ENCODE measurements around the gene SLC10A7. TPM values are rescaled to one million over a fixed set of nuclear protein-coding genes. Genes with fewer than 3 reads are reported as not detected.
A peak's percentile ranks its signal among the peaks of the same experiment; 100 is the strongest.

The SLC10A7 gene
- total and polyA plus RNA-seq, 2 donors from 2014 or later, result 1.9 to 15.1 TPM

- FAIRE-seq, result no peak
- intact Hi-C loops (cut with DNase I), result no loop called here
Observed at GRCh38 chr4:146329050-146329716, 192.6 kb downstream of the SLC10A7 start.

GRCh38 chr4:146327859-146328650 lies 193.7 kb downstream of the SLC10A7 start:
- no peak for TF ChIP-seq CTCF (IDR thresholded peaks at IDR 0.05; ENCODE audit: borderline replicate concordance, extremely low read depth, insufficient read depth)
- intact Hi-C loops (cut with DNase I), result no loop called here
- H3K27ac ChIP-seq (ENCODE audit: low read depth in 2 of 2, low read length in 2 of 2), result no peak overlapping the region

More at GRCh38 chr4:146329050-146329716, 192.6 kb downstream of the SLC10A7 start:
- H3K9ac ChIP-seq (ENCODE audit: low read length in 3 of 3), result no peak overlapping the region
- DNase-seq, result no peak
- H3K4me1 ChIP-seq (ENCODE audit: control insufficient read depth in 2 of 3, insufficient read depth in 2 of 3, low read depth in 1 of 3, low read length in 3 of 3), result no peaks in the 10 kb centered on the region
- no peak overlapping the region for H3K4me3 ChIP-seq (ENCODE audit: low read length in 3 of 3)
- TF ChIP-seq CTCF (IDR thresholded peaks at IDR 0.05; ENCODE audit: borderline replicate concordance, extremely low read depth, insufficient read depth), result no peak
- no peaks in the 10 kb centered on the region for H3K9me3 ChIP-seq (ENCODE audit: control insufficient read depth in 2 of 3, insufficient read depth in 1 of 3, low read length in 3 of 3)
- no peaks in the 10 kb centered on the region for H3K36me3 ChIP-seq (ENCODE audit: control insufficient read depth in 2 of 3, insufficient read depth in 3 of 3, low read length in 3 of 3)
- H3K27ac ChIP-seq (ENCODE audit: low read depth in 2 of 2, low read length in 2 of 2), result no peak overlapping the region
- H3K27me3 ChIP-seq (ENCODE audit: control insufficient read depth, insufficient read depth, low read length), result no peaks in the 10 kb centered on the region

GRCh38 chr4:146318894-146319293 lies 202.8 kb downstream of the SLC10A7 start:
- no peak for DNase-seq
- no peaks in the 10 kb centered on the region for H3K27me3 ChIP-seq (ENCODE audit: control insufficient read depth, insufficient read depth, low read length)
- FAIRE-seq, result no peak
- no peak overlapping the region for H3K9ac ChIP-seq (ENCODE audit: low read length in 3 of 3)
- no peaks in the 10 kb centered on the region for H3K9me3 ChIP-seq (ENCODE audit: control insufficient read depth in 2 of 3, insufficient read depth in 1 of 3, low read length in 3 of 3)
- no peak overlapping the region for H3K27ac ChIP-seq (ENCODE audit: low read depth in 2 of 2, low read length in 2 of 2)
- TF ChIP-seq CTCF (IDR thresholded peaks at IDR 0.05; ENCODE audit: borderline replicate concordance, extremely low read depth, insufficient read depth), result no peak
- no peak overlapping the region for H3K4me3 ChIP-seq (ENCODE audit: low read length in 3 of 3)
- no peaks in the 10 kb centered on the region for H3K4me1 ChIP-seq (ENCODE audit: control insufficient read depth in 2 of 3, insufficient read depth in 2 of 3, low read depth in 1 of 3, low read length in 3 of 3)
- no peaks in the 10 kb centered on the region for H3K36me3 ChIP-seq (ENCODE audit: control insufficient read depth in 2 of 3, insufficient read depth in 3 of 3, low read length in 3 of 3)
- intact Hi-C loops (cut with DNase I), result no loop called here

More at GRCh38 chr4:146327859-146328650, 193.7 kb downstream of the SLC10A7 start:
- H3K9me3 ChIP-seq (ENCODE audit: control insufficient read depth in 2 of 3, insufficient read depth in 1 of 3, low read length in 3 of 3), result no peaks in the 10 kb centered on the region
- no peaks in the 10 kb centered on the region for H3K27me3 ChIP-seq (ENCODE audit: control insufficient read depth, insufficient read depth, low read length)
- no peak overlapping the region for H3K4me3 ChIP-seq (ENCODE audit: low read length in 3 of 3)
- FAIRE-seq (no peak), DNase-seq (peak in 1 of 5 donors; percentile 33)
- no peaks in the 10 kb centered on the region for H3K4me1 ChIP-seq (ENCODE audit: control insufficient read depth in 2 of 3, insufficient read depth in 2 of 3, low read depth in 1 of 3, low read length in 3 of 3)
- H3K36me3 ChIP-seq (ENCODE audit: control insufficient read depth in 2 of 3, insufficient read depth in 3 of 3, low read length in 3 of 3), result no peaks in the 10 kb centered on the region
- H3K9ac ChIP-seq (ENCODE audit: low read length in 3 of 3), result no peak overlapping the region
